MG63 (cell line): ENCODE measurements around the gene SF3B6. TPM values are rescaled to one million over a fixed set of nuclear protein-coding genes. Genes with fewer than 3 reads are reported as not detected.
A peak's percentile ranks its signal among the peaks of the same experiment; 100 is the strongest.
"Not testable (repeated sequence)": the region's sequence is repeated elsewhere in the genome, so short reads cannot be mapped to it uniquely, and the experiment has no call there.

Experiments used
- DNase-seq: peaks from one replicate; pipeline ENCODE4 v3.0.0-alpha.2; 2020
- H3K27me3 ChIP-seq: fragments of 250-450 bp; sonication (Bioruptor Pico); 2 replicates; pipeline ENCODE4 v1.5.1; 2020; ENCODE audit warnings: mild to moderate bottlenecking, moderate library complexity
- H3K36me3 ChIP-seq: fragments of 250-450 bp; sonication (Bioruptor Pico); 2 replicates; pipeline ENCODE4 v1.5.1; 2020; ENCODE audit warnings: mild to moderate bottlenecking, moderate library complexity
- H3K4me3 ChIP-seq: fragments of 250-450 bp; sonication (Bioruptor Pico); 2 replicates; pipeline ENCODE4 v1.5.1; 2020; ENCODE audit warnings: mild to moderate bottlenecking, moderate library complexity
- H3K9me3 ChIP-seq: fragments of 250-450 bp; sonication (Bioruptor Pico); 2 replicates; pipeline ENCODE4 v1.5.1; 2020; ENCODE audit warnings: mild to moderate bottlenecking, moderate library complexity
- total RNA-seq: library from RNA; depleted of rRNA; stranded (reverse); fragments of >200 nt; shearing (Covaris generic); gene quantifications from 2 replicates; pipeline ENCODE4 v1.2.3, GENCODE V29; 2014; ENCODE audit warnings: low replicate concordance

SF3B6 gene
- total RNA-seq, 1 experiment from 2014 or later = 264 TPM

GRCh38 chr2:24104110-24104650, 28.1 kb upstream of the SF3B6 start:
- H3K9me3 ChIP-seq = peaks cover 7% of the 10 kb centered on the region
- H3K36me3 ChIP-seq = no peaks in the 10 kb centered on the region
- no peaks in the 10 kb centered on the region for H3K27me3 ChIP-seq
- no peak for DNase-seq
- no peak overlapping the region for H3K4me3 ChIP-seq

- Histone ChIP-seq H3K27me3 (no peaks in the 10 kb centered on the region), H3K4me3 (no peak overlapping the region), H3K9me3 (peaks cover 4% of the 10 kb centered on the region), H3K36me3 (no peaks in the 10 kb centered on the region; the same call in 1 of the 2 replicates)
- DNase-seq = no peak
These were observed 26.6 kb upstream of the SF3B6 start for GRCh38 chr2:24102677-24103076.

- Histone ChIP-seq H3K36me3 (no peaks in the 10 kb centered on the region; the same call in 1 of the 2 replicates), H3K4me3 (no peak overlapping the region), H3K9me3 (peaks cover 3% of the 10 kb centered on the region), H3K27me3 (no peaks in the 10 kb centered on the region)
- DNase-seq = no peak
These were observed 25.9 kb upstream of the SF3B6 start for GRCh38 chr2:24101992-24102391.

GRCh38 chr2:24100732-24101131, 24.6 kb upstream of the SF3B6 start:
- not testable (repeated sequence) for H3K4me3 ChIP-seq, H3K36me3 ChIP-seq, H3K27me3 ChIP-seq, DNase-seq, H3K9me3 ChIP-seq

- not testable (repeated sequence) for H3K36me3 ChIP-seq, H3K9me3 ChIP-seq, DNase-seq, H3K4me3 ChIP-seq, H3K27me3 ChIP-seq
These were observed 19.1 kb upstream of the SF3B6 start for GRCh38 chr2:24095171-24095677.

- not testable (repeated sequence) for H3K36me3 ChIP-seq, H3K4me3 ChIP-seq, H3K9me3 ChIP-seq, H3K27me3 ChIP-seq, DNase-seq
These were observed 17.1 kb upstream of the SF3B6 start for GRCh38 chr2:24093270-24093669.

GRCh38 chr2:24088821-24089359, 12.8 kb upstream of the SF3B6 start:
- Histone ChIP-seq H3K4me3 (no peak overlapping the region), H3K9me3 (no peaks in the 10 kb centered on the region), H3K36me3 (no peaks in the 10 kb centered on the region), H3K27me3 (no peaks in the 10 kb centered on the region)
- DNase-seq = no peak

- Histone ChIP-seq H3K9me3 (no peaks in the 10 kb centered on the region), H3K4me3 (no peak overlapping the region), H3K27me3 (no peaks in the 10 kb centered on the region), H3K36me3 (no peaks in the 10 kb centered on the region; the same call in 1 of the 2 replicates)
- DNase-seq = no peak
These were observed 10.9 kb upstream of the SF3B6 start for GRCh38 chr2:24087032-24087431.

- Histone ChIP-seq H3K4me3 (no peak overlapping the region), H3K27me3 (no peaks in the 10 kb centered on the region), H3K9me3 (no peaks in the 10 kb centered on the region), H3K36me3 (no peaks in the 10 kb centered on the region; the same call in 1 of the 2 replicates)
- DNase-seq = no peak
These were observed 10.1 kb upstream of the SF3B6 start for GRCh38 chr2:24086241-24086640.

- peak overlapping the region; percentile 61 for H3K4me3 ChIP-seq
- H3K27me3 ChIP-seq = no peaks in the 10 kb centered on the region
- no peaks in the 10 kb centered on the region for H3K9me3 ChIP-seq
- no peaks in the 10 kb centered on the region; the same call in 1 of the 2 replicates for H3K36me3 ChIP-seq
- DNase-seq = no peak
These were observed 9.0 kb upstream of the SF3B6 start for GRCh38 chr2:24085200-24085489.

GRCh38 chr2:24084386-24085199, 8.5 kb upstream of the SF3B6 start, which contains the start of gene TP53I3:
Gene TP53I3, minus strand, starts transcription at chr2:24084834. Its CDS starts 508 bp downstream, at chr2:24084326.
- Histone ChIP-seq H3K27me3 (no peaks in the 10 kb centered on the region), H3K9me3 (no peaks in the 10 kb centered on the region)
- DNase-seq = peak; percentile 88

GRCh38 chr2:24083567-24084385, 7.7 kb upstream of the SF3B6 start:
- H3K9me3 ChIP-seq = no peaks in the 10 kb centered on the region
- DNase-seq = no peak
- peak overlapping the region; percentile 61 for H3K4me3 ChIP-seq
- H3K27me3 ChIP-seq = no peaks in the 10 kb centered on the region
- H3K36me3 ChIP-seq = no peaks in the 10 kb centered on the region; the same call in 1 of the 2 replicates

More at GRCh38 chr2:24084386-24085199, 8.5 kb upstream of the SF3B6 start, which contains the start of gene TP53I3:
- H3K4me3 ChIP-seq = peak within 1 kb of the TSS; percentile 61
- H3K36me3 ChIP-seq = no peaks in the 10 kb centered on the region; the same call in 1 of the 2 replicates

- H3K9me3 ChIP-seq = no peaks in the 10 kb centered on the region
- no peak for DNase-seq
- H3K36me3 ChIP-seq = no peaks in the 10 kb centered on the region; the same call in 1 of the 2 replicates
- no peak overlapping the region for H3K4me3 ChIP-seq
- H3K27me3 ChIP-seq = no peaks in the 10 kb centered on the region
These were observed 6.9 kb upstream of the SF3B6 start for GRCh38 chr2:24082787-24083566.

- Histone ChIP-seq H3K9me3 (no peaks in the 10 kb centered on the region), H3K36me3 (no peaks in the 10 kb centered on the region; the same call in none of the 2 replicates), H3K27me3 (no peaks in the 10 kb centered on the region), H3K4me3 (no peak overlapping the region)
- no peak for DNase-seq
These were observed 4.6 kb upstream of the SF3B6 start for GRCh38 chr2:24080701-24081100.

- Histone ChIP-seq H3K36me3 (peaks cover 11% of the 10 kb centered on the region), H3K9me3 (no peaks in the 10 kb centered on the region), H3K4me3 (peak overlapping the region; percentile 91), H3K27me3 (no peaks in the 10 kb centered on the region)
- no peak for DNase-seq
These were observed 1.8 kb upstream of the SF3B6 start for GRCh38 chr2:24077879-24078278.

GRCh38 chr2:24077535-24077877, 1.4 kb upstream of the SF3B6 start:
- H3K27me3 ChIP-seq = no peaks in the 10 kb centered on the region
- H3K4me3 ChIP-seq = peak overlapping the region; percentile 91
- no peaks in the 10 kb centered on the region for H3K9me3 ChIP-seq
- DNase-seq = no peak
- H3K36me3 ChIP-seq = peaks cover 15% of the 10 kb centered on the region
